Measurements from ENCODE around the gene STARD10.
"Not testable (repeated sequence)": the region's sequence is repeated elsewhere in the genome, so short reads cannot be mapped to it uniquely, and the experiment has no call there.

Gene STARD10

DNA sequence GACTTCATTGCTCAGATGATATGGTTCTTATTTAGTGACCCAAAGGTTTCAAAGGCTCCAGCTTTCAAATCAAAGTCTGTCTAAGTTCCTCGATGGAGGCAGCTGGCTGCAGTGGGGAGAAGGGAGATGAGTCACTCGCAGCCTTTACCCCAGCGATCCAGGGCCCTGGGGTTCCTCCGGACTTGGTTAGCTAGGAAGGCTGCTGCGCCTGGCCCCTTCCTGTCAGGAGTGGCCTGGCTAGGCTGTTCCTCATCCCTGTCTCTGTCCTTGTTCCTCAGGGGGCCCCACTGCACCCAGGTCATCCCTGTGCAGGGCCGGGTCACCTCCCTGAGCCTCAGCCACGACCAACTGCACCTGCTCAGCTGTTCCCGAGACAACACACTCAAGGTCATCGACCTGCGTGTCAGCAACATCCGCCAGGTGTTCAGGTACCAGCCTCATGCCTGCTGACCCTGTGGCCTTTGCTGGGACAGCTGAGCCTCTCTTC lies 34.3 kb upstream of the STARD10 start:
- in situ Hi-C loops (cut with MboI; ENCODE audit: low pct_unique_long_range_greater_than_20kb, low sequenced_read_pairs) = loop anchor here (25.0 kb wide), 1 partner anchor 334 kb away; no protein-coding TSS in a partner anchor
- DNase-seq = no peak

DNA sequence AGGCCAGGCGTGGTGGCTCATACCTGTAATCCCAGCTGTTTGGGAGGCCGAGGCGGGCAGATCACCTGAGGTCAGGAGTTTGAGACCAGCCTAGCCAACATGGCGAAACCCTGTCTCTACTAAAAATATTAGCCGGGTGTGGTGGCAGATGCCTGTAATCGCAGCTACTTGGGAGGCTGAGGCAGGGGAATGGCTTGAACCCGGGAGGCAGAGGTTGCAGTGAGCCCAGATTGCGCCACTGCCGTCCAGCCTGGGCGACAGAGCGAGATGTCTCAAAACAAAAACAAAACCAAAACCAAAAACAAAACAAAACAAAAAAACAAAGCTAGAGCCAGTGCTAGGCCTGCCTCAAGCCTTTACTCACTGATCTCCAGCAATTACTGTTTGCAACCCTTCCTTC lies 33.8 kb upstream of the STARD10 start:
- not testable (repeated sequence) for DNase-seq
- in situ Hi-C loops (cut with MboI; ENCODE audit: low pct_unique_long_range_greater_than_20kb, low sequenced_read_pairs) = loop anchor here (25.0 kb wide), 1 partner anchor 335 kb away; no protein-coding TSS in a partner anchor

DNA sequence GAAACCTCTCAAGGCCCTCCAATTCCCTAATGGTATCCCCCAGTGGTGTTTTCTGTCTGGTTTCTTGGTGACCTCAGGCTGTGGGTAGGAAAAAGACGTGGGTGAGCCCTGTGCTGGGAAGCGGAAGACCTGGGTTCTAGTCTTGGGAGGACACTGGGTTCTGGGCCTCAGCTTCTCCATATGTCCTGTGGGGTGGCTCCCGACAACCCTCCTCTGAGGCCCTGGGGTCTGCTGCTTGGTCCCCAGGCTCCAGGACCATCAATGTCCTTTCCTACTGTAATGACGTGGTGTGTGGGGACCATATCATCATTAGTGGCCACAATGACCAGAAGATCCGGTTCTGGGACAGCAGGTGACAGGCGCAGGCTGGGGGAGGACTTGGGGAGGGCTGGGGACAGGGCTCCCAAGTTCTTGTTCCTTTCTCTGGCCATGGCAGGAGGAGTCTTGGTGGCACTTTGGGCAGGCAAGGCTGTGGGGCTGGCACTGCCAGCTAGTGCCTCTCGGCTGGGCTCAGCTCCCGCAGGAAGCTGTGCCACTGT lies 33.2 kb upstream of the STARD10 start:
- in situ Hi-C loops (cut with MboI; ENCODE audit: low pct_unique_long_range_greater_than_20kb, low sequenced_read_pairs) = loop anchor here (25.0 kb wide), 1 partner anchor 335 kb away; no protein-coding TSS in a partner anchor
- DNase-seq = no peak

DNA sequence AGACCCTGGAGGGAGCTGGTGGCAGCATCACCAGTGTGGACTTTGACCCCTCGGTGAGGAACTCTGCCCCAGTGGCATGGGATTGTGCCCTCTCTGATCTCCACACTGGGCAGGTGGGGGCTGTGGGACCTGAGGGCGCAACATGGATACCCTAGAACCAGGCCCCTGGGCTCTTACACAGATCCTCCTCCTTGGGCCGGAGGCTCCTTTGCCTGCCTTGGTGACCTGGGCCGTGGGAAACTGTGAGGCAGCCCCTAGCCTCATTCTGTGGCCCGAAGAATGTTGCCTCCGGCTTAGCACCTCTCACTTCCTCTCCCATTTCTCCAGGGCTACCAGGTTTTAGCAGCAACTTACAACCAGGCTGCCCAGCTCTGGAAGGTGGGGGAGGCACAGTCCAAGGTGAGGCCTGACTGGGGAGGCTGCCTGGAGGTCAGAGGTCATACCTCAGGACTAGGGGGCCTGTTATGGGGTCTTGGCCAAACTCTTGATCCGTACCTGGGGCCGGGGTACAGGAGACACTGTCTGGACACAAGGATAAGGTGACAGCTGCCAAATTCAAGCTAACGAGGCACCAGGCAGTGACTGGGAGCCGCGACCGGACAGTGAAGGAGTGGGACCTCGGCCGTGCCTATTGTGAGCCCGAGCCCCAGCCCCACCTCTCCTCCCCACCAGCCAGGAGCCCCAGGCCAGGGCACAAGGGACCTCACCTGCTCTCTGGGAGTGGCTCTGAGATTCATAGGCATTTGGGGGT lies 32.5 kb upstream of the STARD10 start:
- no peak for DNase-seq
- in situ Hi-C loops (cut with MboI; ENCODE audit: low pct_unique_long_range_greater_than_20kb, low sequenced_read_pairs) = loop anchor here (25.0 kb wide), 1 partner anchor 336 kb away; no protein-coding TSS in a partner anchor

DNA sequence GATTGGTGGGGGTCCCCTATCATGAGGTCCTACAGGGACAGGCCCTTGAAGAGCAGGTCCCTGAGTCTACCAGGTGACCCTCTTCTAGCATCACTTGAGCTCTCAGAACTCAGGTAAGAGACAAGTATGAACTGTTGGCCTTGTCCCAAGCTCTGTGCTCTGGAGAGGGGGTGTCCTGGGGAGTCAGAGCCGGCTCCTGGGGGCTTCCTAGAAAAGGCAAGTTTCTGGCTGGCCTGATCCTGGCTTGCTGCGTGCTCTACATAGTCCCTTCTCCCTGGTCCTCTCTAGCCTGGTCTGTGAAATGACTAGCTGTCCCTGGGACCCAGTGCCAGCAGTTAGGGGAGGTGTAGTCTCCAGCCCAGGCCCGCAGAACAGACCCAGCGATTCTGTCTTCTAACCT lies 31.8 kb upstream of the STARD10 start:
- no peak for DNase-seq
- in situ Hi-C loops (cut with MboI; ENCODE audit: low pct_unique_long_range_greater_than_20kb, low sequenced_read_pairs) = loop anchor here (25.0 kb wide), 1 partner anchor 337 kb away; no protein-coding TSS in a partner anchor

DNA sequence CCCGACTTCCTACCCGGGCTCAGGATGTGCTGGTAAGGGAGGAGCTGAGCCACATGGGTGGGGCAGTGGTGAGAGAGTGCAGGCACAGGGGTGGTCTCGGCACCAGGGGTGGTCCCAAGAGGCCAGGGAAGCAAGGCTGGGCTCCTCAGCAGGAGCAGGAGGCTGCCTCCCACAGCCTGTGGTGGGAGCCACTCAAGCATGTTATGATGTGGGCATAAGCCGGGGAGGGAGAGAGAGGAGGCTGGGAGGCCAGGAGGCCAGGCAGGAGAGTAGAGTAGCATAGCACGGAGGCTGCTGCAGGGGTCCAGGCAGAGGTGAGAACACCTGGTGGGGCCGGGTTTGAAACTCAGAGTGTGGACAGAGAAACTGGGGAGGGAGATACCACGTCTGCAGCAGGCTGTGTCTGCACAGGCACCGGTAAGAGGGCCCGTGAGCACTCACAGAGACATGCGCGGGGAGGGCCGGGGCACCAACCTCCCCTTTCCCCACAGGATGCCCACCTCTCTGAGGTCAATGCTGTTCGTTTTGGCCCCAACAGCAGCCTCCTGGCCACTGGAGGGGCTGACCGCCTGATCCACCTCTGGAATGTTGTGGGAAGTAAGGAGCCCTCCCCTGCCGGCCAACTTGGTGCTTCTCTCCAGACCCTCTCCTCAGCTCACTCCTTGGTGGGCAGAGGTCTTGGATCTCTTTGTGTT lies 31.1 kb upstream of the STARD10 start:
- in situ Hi-C loops (cut with MboI; ENCODE audit: low pct_unique_long_range_greater_than_20kb, low sequenced_read_pairs) = loop anchor here (25.0 kb wide), 1 partner anchor 337 kb away; no protein-coding TSS in a partner anchor
- no peak for DNase-seq

DNA sequence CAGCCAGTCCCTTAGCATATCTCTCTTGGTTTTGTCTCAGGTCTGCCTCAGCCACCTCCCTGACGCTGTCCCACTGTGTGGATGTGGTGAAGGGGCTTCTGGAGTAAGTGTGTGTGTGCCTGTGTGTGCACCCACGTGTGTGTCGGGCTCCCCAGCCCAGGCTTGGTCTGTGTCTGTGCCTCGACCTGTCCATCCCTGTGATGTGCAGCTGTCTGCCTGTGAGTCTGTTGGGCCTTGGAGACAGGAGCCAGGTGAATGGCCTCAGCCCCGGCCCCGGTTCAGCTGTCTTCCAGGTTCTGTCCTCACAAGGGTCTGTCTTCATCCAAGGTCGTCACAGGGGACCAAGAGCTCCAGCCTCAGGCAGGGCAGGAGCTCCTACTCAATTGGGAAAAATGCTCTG lies 30.2 kb upstream of the STARD10 start:
- no peak for DNase-seq
- in situ Hi-C loops (cut with MboI; ENCODE audit: low pct_unique_long_range_greater_than_20kb, low sequenced_read_pairs) = no loop called here

DNA sequence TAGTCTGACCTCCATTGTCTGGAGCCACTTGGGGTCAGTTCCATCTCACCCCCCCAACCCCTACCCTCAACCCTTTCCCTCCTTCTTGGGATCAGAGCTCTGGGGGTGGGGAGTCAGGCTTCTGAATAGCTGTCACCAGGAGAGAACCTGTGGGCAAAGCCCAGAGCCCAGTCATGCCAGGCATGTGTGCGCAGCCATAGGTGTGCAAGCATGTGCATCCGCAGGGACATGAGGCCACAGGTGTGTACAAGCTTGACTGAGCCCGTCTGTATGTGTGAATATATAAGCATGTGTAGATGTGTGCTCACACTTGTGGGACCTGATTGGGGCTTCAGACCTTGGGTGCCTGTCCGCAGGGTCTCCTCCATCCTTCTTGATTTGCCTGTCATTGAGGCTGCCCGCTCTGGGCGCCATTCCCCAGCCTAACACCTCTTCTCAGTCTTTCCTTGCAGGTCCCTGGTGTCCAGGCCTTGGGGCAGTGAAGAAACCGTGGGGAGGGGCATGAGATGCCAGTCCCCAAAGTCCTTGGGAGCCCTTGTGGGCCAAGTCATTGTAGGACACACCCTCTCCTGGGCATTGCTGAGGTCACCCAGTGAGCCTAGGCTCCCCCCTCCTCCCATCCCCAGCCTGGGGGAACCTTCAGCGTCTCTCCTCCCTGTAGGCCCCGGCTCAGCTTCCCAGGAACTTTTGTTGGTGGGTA lies 29.4 kb upstream of the STARD10 start:
- no peak for DNase-seq
- in situ Hi-C loops (cut with MboI; ENCODE audit: low pct_unique_long_range_greater_than_20kb, low sequenced_read_pairs) = no loop called here

DNA sequence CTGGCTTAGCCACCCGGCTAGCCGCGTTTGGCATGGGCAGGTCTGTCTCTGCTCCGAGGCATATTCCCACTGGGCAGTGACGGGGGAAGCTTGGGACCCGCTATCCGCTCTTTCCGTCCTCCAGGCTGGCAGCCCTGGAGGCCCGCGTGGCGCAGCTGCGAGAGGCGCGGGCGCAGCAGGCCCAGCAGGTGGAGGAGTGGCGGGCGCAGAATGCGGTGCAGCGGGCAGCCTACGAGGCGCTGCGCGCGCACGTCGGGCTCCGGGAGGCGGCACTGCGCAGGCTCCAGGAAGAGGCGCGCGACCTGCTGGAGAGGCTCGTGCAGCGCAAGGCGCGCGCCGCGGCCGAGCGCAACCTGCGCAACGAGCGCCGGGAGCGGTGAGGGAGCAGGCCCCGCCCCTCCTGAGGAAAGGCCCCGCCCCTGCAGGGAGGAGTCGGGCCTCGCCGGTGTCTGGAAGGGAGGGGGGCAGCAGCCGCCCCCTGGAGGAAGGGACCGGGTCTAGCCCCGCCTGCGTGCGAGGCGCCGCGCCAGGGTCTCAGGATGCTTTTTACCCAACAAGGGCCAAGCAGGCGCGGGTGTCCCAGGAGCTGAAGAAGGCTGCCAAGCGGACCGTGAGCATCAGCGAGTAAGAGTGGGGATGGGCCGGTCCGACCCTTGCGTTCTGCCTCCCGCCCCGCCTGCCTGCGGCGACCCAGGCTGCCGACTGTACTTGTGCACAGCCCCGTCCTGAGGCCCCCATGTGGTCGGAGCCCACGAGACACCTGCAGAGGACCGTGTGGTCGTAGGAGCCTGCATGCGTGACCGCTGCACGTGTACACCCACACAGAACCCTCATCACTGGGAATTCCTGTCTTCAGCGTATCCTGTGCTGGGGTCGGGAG lies 28.3 kb upstream of the STARD10 start:
- no peak for DNase-seq
- in situ Hi-C loops (cut with MboI; ENCODE audit: low pct_unique_long_range_greater_than_20kb, low sequenced_read_pairs) = no loop called here

DNA sequence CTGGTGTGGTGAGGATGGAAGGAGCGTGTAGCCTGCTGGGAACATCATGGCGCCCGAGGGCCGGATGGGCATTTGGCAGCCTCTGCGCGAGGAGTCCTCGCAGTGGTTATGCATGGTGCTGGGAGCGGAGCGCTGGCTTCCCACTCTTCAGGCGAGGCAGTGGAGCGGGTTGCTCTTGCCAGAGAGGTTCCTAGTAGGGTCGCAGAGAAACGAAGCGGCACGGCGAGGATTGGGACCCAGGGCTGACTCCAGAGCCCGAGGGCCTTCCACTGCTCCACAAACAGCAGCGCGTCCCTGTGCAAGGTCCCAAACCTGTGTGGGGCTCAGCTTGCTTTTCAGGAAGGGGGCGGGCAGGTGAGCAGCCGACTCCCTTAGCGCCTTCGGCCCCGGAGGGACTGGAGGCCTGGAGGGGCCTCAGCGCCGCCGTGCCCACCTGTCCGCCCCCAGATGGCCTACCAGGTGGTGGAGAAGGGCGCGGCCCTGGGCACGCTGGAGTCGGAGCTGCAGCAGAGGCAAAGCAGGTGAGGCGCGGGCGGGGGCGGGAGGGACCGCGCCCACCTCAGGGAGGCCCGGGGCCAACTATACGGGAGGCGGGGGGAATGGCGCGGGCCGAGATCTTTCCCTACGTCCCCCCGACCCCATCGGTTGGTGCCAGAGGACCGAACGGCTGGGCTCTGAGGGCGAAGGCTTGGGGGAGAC lies 27.5 kb upstream of the STARD10 start:
- in situ Hi-C loops (cut with MboI; ENCODE audit: low pct_unique_long_range_greater_than_20kb, low sequenced_read_pairs) = no loop called here
- DNase-seq = no peak

DNA sequence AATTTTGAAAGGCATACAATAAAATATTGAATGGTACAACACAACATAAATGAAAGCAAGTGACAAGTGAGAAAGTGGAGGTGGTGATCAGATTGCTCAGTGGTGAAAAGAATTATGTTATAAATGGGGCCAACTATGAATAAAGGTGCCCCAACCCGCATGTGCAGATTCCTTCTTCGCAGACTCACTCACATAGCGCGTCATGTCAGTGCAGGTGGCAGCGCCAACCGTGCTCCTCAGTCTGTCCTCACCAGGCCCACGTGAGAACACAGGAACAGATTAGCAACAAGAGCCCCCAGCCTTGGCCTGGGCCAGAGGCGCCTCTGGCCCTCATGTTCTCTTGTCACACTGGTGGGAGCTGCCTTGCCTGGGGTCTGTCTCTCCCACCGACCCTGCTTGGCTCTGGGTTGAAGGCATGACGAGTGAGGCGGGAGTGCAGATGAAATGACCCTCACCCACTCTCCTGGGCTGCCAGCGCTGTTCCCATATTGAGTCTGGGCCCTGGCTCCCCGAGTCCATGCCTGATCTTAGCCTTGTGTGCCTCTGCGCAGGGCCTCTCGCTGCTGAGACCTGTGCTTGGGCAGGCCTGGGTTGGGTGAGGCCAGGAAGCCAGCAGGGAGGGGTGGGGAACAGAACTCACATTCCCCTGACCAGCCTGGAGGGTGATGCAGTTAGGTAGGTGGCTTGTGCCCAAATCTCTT lies 26.7 kb upstream of the STARD10 start:
- no peak for DNase-seq
- in situ Hi-C loops (cut with MboI; ENCODE audit: low pct_unique_long_range_greater_than_20kb, low sequenced_read_pairs) = no loop called here

DNA sequence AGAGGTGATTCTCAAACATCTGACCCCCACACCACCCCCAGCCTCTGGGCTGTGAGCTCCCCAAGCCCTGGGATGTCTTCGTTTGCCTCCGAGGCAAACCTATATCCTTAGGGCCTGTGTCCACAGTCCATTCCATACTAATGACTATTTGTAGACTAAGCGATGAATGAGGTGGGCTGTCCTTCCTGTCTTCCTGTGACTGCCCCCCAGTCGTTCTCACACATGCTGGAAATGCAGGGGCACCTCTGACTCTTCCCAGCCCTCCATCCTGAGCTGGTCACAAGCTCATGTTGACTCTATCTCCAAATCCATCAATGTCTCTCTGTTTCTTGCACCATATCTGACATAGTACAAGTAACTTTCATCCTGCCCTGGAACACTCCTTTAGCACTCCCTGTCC lies 25.1 kb upstream of the STARD10 start:
- DNase-seq = no peak

DNA sequence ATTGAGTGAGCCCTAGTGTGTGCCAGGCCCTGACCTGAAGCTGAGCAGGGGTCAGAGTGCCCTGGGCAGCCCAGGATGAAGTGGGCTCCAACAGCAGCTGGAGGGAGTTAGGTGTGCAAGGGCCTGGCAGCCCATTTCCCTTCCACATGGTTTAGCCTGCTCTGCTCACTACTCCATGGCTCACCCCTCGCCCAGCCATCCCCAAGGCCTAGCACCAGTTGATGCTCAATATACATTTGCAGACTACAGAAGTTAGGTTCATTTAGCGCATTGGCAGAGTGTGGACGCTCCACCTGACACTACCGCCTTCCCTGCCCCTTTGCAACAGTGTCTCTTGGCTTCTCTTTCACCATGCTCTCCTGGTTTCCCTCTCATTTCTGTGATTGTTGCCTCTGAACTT lies 24.1 kb upstream of the STARD10 start:
- no peak for DNase-seq
- in situ Hi-C loops (cut with MboI; ENCODE audit: low pct_unique_long_range_greater_than_20kb, low sequenced_read_pairs) = no loop called here

More for the DNA sequence above, 25.1 kb upstream of the STARD10 start:
- in situ Hi-C loops (cut with MboI; ENCODE audit: low pct_unique_long_range_greater_than_20kb, low sequenced_read_pairs) = no loop called here

DNA sequence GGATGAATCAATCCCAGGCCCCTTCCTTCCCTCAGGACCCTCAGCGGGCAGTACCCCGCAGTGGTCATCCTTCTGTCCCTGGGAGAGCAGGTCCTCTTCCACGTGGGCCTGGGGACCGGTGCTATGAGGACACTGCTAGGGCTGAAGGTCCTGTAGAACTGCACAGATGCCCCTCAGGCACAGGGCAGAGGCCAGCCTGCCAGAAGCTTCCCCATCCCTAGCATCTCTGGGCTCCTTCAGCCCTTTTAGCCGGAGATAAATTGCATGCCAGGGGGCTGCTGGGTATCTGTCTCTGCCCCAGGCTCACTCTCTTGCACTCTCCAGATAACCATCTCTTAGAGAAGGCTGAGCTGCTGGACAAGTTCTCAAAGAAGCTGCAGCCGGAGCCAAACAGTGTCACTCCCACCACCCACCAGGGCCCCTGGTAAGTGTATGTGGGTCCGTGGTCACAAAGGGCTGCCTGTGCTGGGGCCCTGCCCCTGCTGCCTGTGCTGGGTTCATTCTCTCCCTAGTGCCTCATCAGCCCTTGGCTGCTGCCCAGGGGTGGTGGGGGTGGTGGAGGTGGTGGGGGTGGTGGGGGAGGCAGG lies 22.6 kb upstream of the STARD10 start:
- peak; percentile 52 for DNase-seq
- in situ Hi-C loops (cut with MboI; ENCODE audit: low pct_unique_long_range_greater_than_20kb, low sequenced_read_pairs) = no loop called here

DNA sequence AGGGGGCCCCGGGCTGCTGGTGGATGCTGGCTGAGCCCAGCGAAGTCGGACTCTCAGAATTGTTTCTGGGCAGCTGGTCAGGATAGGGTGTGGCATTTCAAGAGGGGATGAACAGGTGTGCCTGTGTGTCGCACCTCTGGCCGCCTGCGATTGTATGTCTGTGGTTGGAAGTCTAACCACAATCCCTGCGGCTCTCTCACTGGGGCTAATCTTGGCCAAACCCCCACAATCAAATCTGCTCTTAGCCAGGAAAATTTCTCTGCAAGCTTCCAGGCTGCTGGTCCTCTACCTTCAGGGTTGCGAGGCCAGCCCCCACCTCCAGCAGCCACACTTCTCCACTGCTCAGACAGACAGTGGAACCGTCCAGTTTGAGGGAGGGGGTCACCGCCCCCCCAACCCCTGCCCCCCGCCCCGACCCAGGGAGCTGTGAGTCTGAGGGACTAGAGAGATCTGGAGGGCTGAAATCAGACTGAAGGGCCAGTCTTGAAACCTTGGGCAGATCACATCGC lies 21.3 kb upstream of the STARD10 start:
- in situ Hi-C loops (cut with MboI; ENCODE audit: low pct_unique_long_range_greater_than_20kb, low sequenced_read_pairs) = no loop called here
- DNase-seq = peak; percentile 55

DNA sequence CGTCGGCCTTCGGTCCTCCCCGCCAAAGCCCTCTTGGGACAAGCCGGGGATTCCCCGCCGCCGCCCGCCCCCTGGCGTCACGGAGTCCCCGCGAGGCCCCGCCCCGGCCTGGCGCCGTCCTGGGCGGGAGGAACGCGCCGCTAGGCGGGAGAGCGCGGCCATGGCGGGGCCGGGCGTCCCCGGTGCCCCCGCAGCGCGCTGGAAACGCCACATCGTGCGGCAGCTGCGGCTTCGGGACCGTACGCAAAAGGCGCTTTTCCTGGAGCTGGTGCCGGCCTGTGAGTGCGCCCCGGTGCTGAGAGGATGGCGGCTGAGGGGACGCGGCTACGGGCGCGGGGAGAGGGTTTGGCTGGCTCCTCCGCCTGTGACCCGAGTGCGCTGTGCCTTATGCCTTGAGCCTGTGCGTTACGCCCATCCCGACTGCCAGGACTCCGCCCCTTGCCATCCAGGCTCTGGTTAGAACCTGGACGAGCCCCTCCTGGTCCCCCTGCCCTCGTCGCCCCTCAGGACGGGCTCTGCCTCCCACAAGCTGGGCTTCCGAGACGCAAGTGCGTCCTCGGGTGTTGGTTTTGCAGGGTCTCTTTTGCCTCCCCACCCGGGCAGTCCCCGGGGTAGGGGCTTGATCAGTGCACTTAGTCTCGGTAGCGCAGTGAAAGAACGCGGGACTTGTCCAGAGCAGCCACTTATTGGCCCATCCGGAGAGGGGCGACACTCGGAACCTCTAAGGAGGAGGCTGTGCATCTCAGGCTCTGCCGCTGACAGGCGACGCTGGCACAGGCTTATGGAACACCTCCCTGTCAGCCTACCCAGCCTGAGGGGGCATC lies 20.7 kb upstream of the STARD10 start, which contains the start of gene ATG16L2:
ATG16L2 (plus strand) TSS at position 126 of the 824 bp plus-strand sequence; CDS start at position 161, 35 bp downstream.
- peak; percentile 89 for DNase-seq
- in situ Hi-C loops (cut with MboI; ENCODE audit: low pct_unique_long_range_greater_than_20kb, low sequenced_read_pairs) = no loop called here
